ENCODE results near the gene NMNAT3.

The NMNAT3 gene

DNA sequence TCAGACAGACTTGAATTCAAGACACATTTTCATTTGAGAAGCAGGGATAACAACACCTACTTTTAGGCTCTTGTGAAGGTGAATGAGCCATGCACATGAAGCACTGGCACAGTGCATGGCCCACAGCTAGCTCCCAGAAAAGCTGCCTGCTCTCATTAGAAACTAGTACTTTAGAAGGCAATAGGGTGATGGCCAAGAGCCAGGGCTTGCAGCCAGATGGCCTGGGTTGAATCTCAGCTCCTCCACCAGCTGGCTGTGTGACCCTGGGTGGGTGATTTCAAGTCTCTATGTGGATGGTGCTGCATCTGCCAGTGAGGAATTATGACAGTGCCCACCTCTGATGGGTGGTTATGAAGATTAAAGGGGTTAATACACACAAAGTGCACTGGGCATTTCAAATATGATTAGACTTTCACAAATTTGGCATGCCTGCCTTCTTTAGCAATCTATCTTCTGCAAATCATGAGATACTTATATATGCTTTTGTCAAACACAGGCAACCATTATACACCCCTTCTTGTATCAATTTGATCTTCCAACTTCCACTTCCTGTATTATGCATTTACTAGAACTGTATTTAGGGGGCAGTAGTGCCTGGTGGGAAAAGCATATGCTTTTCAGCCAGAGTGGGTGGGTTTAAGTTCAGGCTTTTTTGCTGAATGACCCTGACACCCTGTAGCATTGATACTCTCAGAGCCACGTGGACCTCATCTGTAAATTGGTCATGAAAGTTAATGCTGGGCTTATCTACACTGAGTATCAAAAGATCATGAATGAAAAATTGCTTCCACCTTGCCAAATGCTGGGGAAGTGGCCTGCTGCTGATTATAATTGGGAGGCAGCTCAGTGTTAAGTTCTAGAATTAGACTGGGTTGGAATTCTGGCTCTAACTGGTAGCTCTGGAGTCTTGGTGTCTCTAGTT is 103.5 kb downstream of the NMNAT3 start:
- no peak for DNase-seq (ENCODE audit: extremely low spot score)
- ChIA-PET CTCF (no interaction called here), POLR2A (no interaction called here)
- no peak for TF ChIP-seq FOXK2 (IDR thresholded peaks at IDR 0.05)

- CTCF ChIA-PET: no interaction called here
- POLR2A ChIA-PET: no interaction called here
These were observed 104.7 kb downstream of the NMNAT3 start for GRCh38 chr3:139572847-139573672.

GRCh38 chr3:139571711-139572110 is 106.1 kb downstream of the NMNAT3 start:
- no peak for DNase-seq (ENCODE audit: extremely low spot score)
- TF ChIP-seq LEF1 (IDR thresholded peaks at IDR 0.05; ENCODE audit: borderline replicate concordance) (no peak), BHLHE40 (IDR thresholded peaks at IDR 0.05; ENCODE audit: borderline replicate concordance) (no peak), ARNT (IDR thresholded peaks at IDR 0.05) (no peak), FOXM1 (IDR thresholded peaks at IDR 0.05; ENCODE audit: borderline replicate concordance) (no peak), ZNF384 (IDR thresholded peaks at IDR 0.05) (no peak), HDGF (IDR thresholded peaks at IDR 0.05; ENCODE audit: borderline replicate concordance) (no peak), SP1 (IDR thresholded peaks at IDR 0.05) (no peak), TARDBP (IDR thresholded peaks at IDR 0.05) (no peak), CTBP1 (IDR thresholded peaks at IDR 0.05; ENCODE audit: borderline replicate concordance) (no peak), L3MBTL2 (conservative IDR thresholded peaks at IDR 0.05) (no peak), FOXK2 (IDR thresholded peaks at IDR 0.05) (no peak), SUZ12 (IDR thresholded peaks at IDR 0.05) (no peak), NFRKB (IDR thresholded peaks at IDR 0.05) (no peak)
- ChIA-PET CTCF (no interaction called here), POLR2A (no interaction called here)

More at GRCh38 chr3:139572847-139573672, 104.7 kb downstream of the NMNAT3 start:
- no peak for DNase-seq (ENCODE audit: extremely low spot score)
- no peak for TF ChIP-seq FOXK2 (IDR thresholded peaks at IDR 0.05)
- no peak for TF ChIP-seq SP1 (IDR thresholded peaks at IDR 0.05)
- no peak for TF ChIP-seq SUZ12 (IDR thresholded peaks at IDR 0.05)
- TF ChIP-seq ELF4 (IDR thresholded peaks at IDR 0.05): no peak
- TF ChIP-seq FOXA1 (IDR thresholded peaks at IDR 0.05): no peak
- no peak for TF ChIP-seq NFRKB (IDR thresholded peaks at IDR 0.05)
- no peak for TF ChIP-seq BHLHE40 (IDR thresholded peaks at IDR 0.05; ENCODE audit: borderline replicate concordance)
- no peak for TF ChIP-seq CTBP1 (IDR thresholded peaks at IDR 0.05; ENCODE audit: borderline replicate concordance)
- TF ChIP-seq ARNT (IDR thresholded peaks at IDR 0.05): no peak
- no peak for TF ChIP-seq TARDBP (IDR thresholded peaks at IDR 0.05)
- no peak for TF ChIP-seq L3MBTL2 (conservative IDR thresholded peaks at IDR 0.05)
- TF ChIP-seq FOXM1 (IDR thresholded peaks at IDR 0.05; ENCODE audit: borderline replicate concordance): no peak
- no peak for TF ChIP-seq LEF1 (IDR thresholded peaks at IDR 0.05; ENCODE audit: borderline replicate concordance)
- no peak for TF ChIP-seq HDGF (IDR thresholded peaks at IDR 0.05; ENCODE audit: borderline replicate concordance)
- TF ChIP-seq ZNF384 (IDR thresholded peaks at IDR 0.05): no peak
- TF ChIP-seq PKNOX1 (IDR thresholded peaks at IDR 0.05): no peak

DNA sequence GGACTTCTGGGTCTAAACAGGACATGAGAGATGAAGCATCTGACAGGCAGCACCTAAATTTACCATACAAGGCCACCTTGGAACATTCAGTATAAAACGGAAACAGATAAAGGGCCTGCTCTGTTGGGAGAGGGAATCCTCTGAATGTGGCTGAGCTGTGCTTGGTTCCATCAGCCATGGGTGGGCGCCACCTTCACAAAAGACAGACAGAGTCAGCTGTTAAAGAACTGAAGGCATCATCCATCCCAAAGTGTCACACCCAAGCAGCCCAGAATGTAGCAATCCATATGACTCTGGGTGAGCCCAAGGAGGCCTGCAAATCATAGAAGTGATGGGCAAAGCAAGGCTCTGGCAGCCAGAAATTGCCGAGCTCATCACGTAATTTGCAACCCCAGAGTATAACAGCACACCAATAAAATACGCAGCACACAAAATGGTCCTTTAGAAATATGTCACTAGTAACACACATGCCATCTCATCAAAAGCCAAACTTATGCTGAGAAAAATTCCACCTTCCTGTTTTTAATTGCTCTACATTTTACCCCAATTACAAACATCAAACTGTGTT is 113.4 kb downstream of the NMNAT3 start:
- DNase-seq (ENCODE audit: extremely low spot score): peak; percentile 35
- no peak for TF ChIP-seq PKNOX1 (IDR thresholded peaks at IDR 0.05)
- no peak for TF ChIP-seq LEF1 (IDR thresholded peaks at IDR 0.05; ENCODE audit: borderline replicate concordance)
- no peak for TF ChIP-seq SUZ12 (IDR thresholded peaks at IDR 0.05)
- no peak for TF ChIP-seq CTBP1 (IDR thresholded peaks at IDR 0.05; ENCODE audit: borderline replicate concordance)
- TF ChIP-seq FOXM1 (IDR thresholded peaks at IDR 0.05; ENCODE audit: borderline replicate concordance): no peak
- TF ChIP-seq HDGF (IDR thresholded peaks at IDR 0.05; ENCODE audit: borderline replicate concordance): no peak
- no peak for TF ChIP-seq ZNF384 (IDR thresholded peaks at IDR 0.05)
- no peak for TF ChIP-seq ELF4 (IDR thresholded peaks at IDR 0.05)
- TF ChIP-seq TARDBP (IDR thresholded peaks at IDR 0.05): no peak
- TF ChIP-seq L3MBTL2 (conservative IDR thresholded peaks at IDR 0.05): no peak
- no peak for TF ChIP-seq ARNT (IDR thresholded peaks at IDR 0.05)
- no peak for TF ChIP-seq NFRKB (IDR thresholded peaks at IDR 0.05)
- TF ChIP-seq BHLHE40 (IDR thresholded peaks at IDR 0.05; ENCODE audit: borderline replicate concordance): no peak
- no peak for TF ChIP-seq FOXK2 (IDR thresholded peaks at IDR 0.05)
- no peak for TF ChIP-seq SP1 (IDR thresholded peaks at IDR 0.05)
- ChIA-PET CTCF (interaction anchor here (1.1 kb wide), 1 partner anchor 137 kb away, joined by 3 read pairs; no protein-coding TSS in a partner anchor), POLR2A (no interaction called here)

- TF ChIP-seq LEF1 (IDR thresholded peaks at IDR 0.05; ENCODE audit: borderline replicate concordance) (no peak), HDGF (IDR thresholded peaks at IDR 0.05; ENCODE audit: borderline replicate concordance) (no peak), BHLHE40 (IDR thresholded peaks at IDR 0.05; ENCODE audit: borderline replicate concordance) (no peak), NFRKB (IDR thresholded peaks at IDR 0.05) (no peak), FOXM1 (IDR thresholded peaks at IDR 0.05; ENCODE audit: borderline replicate concordance) (no peak), SUZ12 (IDR thresholded peaks at IDR 0.05) (no peak), FOXA1 (IDR thresholded peaks at IDR 0.05) (no peak), ZNF384 (IDR thresholded peaks at IDR 0.05) (no peak), ARNT (IDR thresholded peaks at IDR 0.05) (no peak), FOXK2 (IDR thresholded peaks at IDR 0.05) (no peak), CTBP1 (IDR thresholded peaks at IDR 0.05; ENCODE audit: borderline replicate concordance) (no peak; the same call in 1 of the 2 replicates), PKNOX1 (IDR thresholded peaks at IDR 0.05) (no peak), SP1 (IDR thresholded peaks at IDR 0.05) (no peak), ELF4 (IDR thresholded peaks at IDR 0.05) (no peak), TARDBP (IDR thresholded peaks at IDR 0.05) (no peak), L3MBTL2 (conservative IDR thresholded peaks at IDR 0.05) (no peak)
- ChIA-PET CTCF (interaction anchor here (0.6 to 2.5 kb wide), 4 partner anchors 31 to 208 kb away, joined by 3 to 20 read pairs (median 4); no protein-coding TSS in a partner anchor), POLR2A (no interaction called here)
- DNase-seq (ENCODE audit: extremely low spot score): peak; percentile 63
These were observed 115.7 kb downstream of the NMNAT3 start for GRCh38 chr3:139561959-139562676.

Measured in HEK293T (cell line).